ENCODE data around the gene ZSWIM6. TPM values are rescaled to one million over a fixed set of nuclear protein-coding genes. Genes with fewer than 3 reads are reported as not detected.
A peak's percentile ranks its signal among the peaks of the same experiment; 100 is the strongest.

The ZSWIM6 gene
- total RNA-seq, 2 experiments from 2014 or later = 5.5 to 5.7 TPM

- POLR2A ChIA-PET = no interaction called here
- intact Hi-C loops (cut with micrococcal nuclease) = no loop called here
- Mint-ChIP-seq H3K27ac (no peak overlapping the region), H3K4me1 (ENCODE audit: low read depth) (peaks cover 25% of the 10 kb centered on the region), H3K4me3 (no peak overlapping the region), H3K9me3 (no peaks in the 10 kb centered on the region), H3K27me3 (peaks cover 19% of the 10 kb centered on the region), H3K36me3 (no peaks in the 10 kb centered on the region)
- no peak for DNase-seq
- CTCF ChIA-PET = no interaction called here
These were observed 22.9 kb upstream of the ZSWIM6 start for GRCh38 chr5:61309115-61309514.

DNA sequence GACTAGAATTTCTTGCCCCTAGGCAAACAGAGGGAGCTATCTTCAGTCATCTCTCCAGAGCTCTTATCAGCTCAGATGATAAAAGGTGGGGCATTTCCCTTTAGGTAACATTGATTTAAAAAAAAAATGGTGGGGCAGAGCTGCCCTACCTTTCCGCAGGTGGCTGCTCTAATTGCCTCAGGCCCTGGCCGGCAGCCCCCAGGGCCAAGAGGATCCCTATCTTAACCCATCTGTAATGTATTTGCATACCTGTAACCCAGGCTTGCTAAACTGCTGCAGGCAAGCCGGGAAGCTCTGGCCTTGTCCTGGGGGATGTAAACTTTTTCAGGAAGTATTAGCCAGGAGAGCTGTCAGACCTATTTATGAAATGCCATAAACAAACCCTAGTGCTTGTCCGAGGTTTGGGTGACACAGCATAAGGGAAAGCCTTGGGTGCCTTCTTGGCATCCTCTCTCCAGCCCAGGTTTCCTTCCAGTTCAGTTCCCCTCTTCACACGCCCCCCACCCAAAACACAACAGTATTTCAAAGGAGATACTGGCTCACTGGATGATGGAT is 20.9 kb upstream of the ZSWIM6 start:
- Mint-ChIP-seq H3K27ac (no peak overlapping the region), H3K27me3 (peaks cover 16% of the 10 kb centered on the region), H3K9me3 (no peaks in the 10 kb centered on the region), H3K4me1 (ENCODE audit: low read depth) (peaks cover 20% of the 10 kb centered on the region), H3K4me3 (no peak overlapping the region), H3K36me3 (no peaks in the 10 kb centered on the region)
- CTCF ChIA-PET = no interaction called here
- intact Hi-C loops (cut with micrococcal nuclease) = no loop called here
- POLR2A ChIA-PET = no interaction called here
- DNase-seq = no peak

GRCh38 chr5:61311836-61312808 is 19.9 kb upstream of the ZSWIM6 start:
- peaks cover 10% of the 10 kb centered on the region for H3K4me1 Mint-ChIP-seq (ENCODE audit: low read depth)
- intact Hi-C loops (cut with micrococcal nuclease) = no loop called here
- H3K27me3 Mint-ChIP-seq = peaks cover 12% of the 10 kb centered on the region
- H3K9me3 Mint-ChIP-seq = no peaks in the 10 kb centered on the region
- no peak overlapping the region for H3K27ac Mint-ChIP-seq
- POLR2A ChIA-PET = no interaction called here
- H3K4me3 Mint-ChIP-seq = no peak overlapping the region
- CTCF ChIA-PET = no interaction called here
- no peaks in the 10 kb centered on the region for H3K36me3 Mint-ChIP-seq
- no peak for DNase-seq

GRCh38 chr5:61313960-61314681 is 17.9 kb upstream of the ZSWIM6 start:
- no peak overlapping the region for H3K27ac Mint-ChIP-seq
- ChIA-PET CTCF (no interaction called here), POLR2A (no interaction called here)
- intact Hi-C loops (cut with micrococcal nuclease) = no loop called here
- H3K36me3 Mint-ChIP-seq = no peaks in the 10 kb centered on the region
- H3K4me3 Mint-ChIP-seq = no peak overlapping the region
- peaks cover 5% of the 10 kb centered on the region for H3K27me3 Mint-ChIP-seq
- peaks cover 6% of the 10 kb centered on the region for H3K4me1 Mint-ChIP-seq (ENCODE audit: low read depth)
- DNase-seq = peak; percentile 19
- H3K9me3 Mint-ChIP-seq = no peaks in the 10 kb centered on the region

DNA sequence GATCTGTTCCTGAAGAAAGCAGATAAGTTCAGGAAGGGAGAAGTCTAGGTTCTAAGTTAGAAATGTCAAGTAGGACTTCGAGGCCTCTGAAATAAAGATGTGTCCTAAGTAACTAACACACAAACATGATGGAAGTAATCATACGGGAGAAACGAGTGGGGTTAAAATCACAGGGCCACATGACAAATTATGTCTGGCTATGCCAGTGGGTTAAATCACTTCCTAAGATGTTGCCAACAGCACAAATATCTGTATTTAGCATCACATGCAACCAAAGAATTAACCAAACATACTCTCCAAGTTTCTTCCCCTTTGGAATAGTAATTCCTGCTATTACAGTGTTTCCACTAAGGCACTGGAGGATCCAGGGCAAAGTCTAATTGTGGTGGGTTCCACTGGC is 13.7 kb upstream of the ZSWIM6 start:
- DNase-seq = no peak
- intact Hi-C loops (cut with micrococcal nuclease) = no loop called here
- Mint-ChIP-seq H3K36me3 (no peaks in the 10 kb centered on the region), H3K4me1 (ENCODE audit: low read depth) (peaks cover 12% of the 10 kb centered on the region), H3K9me3 (no peaks in the 10 kb centered on the region), H3K27me3 (peaks cover 9% of the 10 kb centered on the region), H3K27ac (no peak overlapping the region), H3K4me3 (no peak overlapping the region)
- CTCF ChIA-PET = no interaction called here
- POLR2A ChIA-PET = interaction anchor here (0.8 kb wide), 1 partner anchor 12 kb away, joined by 4 read pairs; no protein-coding TSS in a partner anchor

- H3K27ac Mint-ChIP-seq = no peak overlapping the region
- H3K27me3 Mint-ChIP-seq = peaks cover 15% of the 10 kb centered on the region
- intact Hi-C loops (cut with micrococcal nuclease) = no loop called here
- ChIA-PET POLR2A (no interaction called here), CTCF (interaction anchor here (1.2 kb wide), 1 partner anchor 12 kb away, joined by 4 read pairs; no protein-coding TSS in a partner anchor)
- DNase-seq = no peak
- no peaks in the 10 kb centered on the region for H3K9me3 Mint-ChIP-seq
- no peak overlapping the region for H3K4me3 Mint-ChIP-seq
- H3K4me1 Mint-ChIP-seq (ENCODE audit: low read depth) = peaks cover 7% of the 10 kb centered on the region
- H3K36me3 Mint-ChIP-seq = no peaks in the 10 kb centered on the region
These were observed 12.5 kb upstream of the ZSWIM6 start for GRCh38 chr5:61319388-61320146.

- POLR2A ChIA-PET = no interaction called here
- intact Hi-C loops (cut with micrococcal nuclease) = no loop called here
- H3K27me3 Mint-ChIP-seq = peaks cover 19% of the 10 kb centered on the region
These were observed 11.2 kb upstream of the ZSWIM6 start for GRCh38 chr5:61320860-61321259.

DNA sequence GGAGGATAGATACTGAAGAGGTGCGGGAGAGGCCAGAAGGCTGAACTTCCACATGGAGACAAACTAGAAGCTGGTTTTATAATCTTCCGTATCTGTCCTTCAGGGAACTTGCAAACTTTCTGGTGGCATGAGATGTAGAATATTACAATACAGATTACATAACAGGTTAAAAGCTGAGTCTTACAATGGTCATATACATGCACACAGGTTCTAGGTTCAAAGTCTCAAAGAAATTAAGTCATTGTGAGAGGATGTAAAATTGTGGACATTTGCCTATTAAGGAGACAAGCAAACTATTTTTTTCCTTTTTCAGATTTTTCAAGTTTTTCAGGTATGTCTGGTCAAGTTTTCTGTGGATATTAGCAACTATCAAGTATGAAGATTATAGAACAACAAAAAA is 10.4 kb upstream of the ZSWIM6 start:
- Mint-ChIP-seq H3K9me3 (no peaks in the 10 kb centered on the region), H3K4me3 (no peak overlapping the region), H3K36me3 (no peaks in the 10 kb centered on the region), H3K4me1 (ENCODE audit: low read depth) (peaks cover 7% of the 10 kb centered on the region), H3K27me3 (peaks cover 19% of the 10 kb centered on the region), H3K27ac (no peak overlapping the region)
- intact Hi-C loops (cut with micrococcal nuclease) = no loop called here
- ChIA-PET CTCF (no interaction called here), POLR2A (no interaction called here)
- no peak for DNase-seq

More at GRCh38 chr5:61320860-61321259, 11.2 kb upstream of the ZSWIM6 start:
- CTCF ChIA-PET = interaction anchor here (1.2 kb wide), 1 partner anchor 11 kb away, joined by 4 read pairs; no protein-coding TSS in a partner anchor
- Mint-ChIP-seq H3K9me3 (no peaks in the 10 kb centered on the region), H3K4me3 (no peak overlapping the region), H3K27ac (no peak overlapping the region), H3K36me3 (no peaks in the 10 kb centered on the region), H3K4me1 (ENCODE audit: low read depth) (peaks cover 7% of the 10 kb centered on the region)
- no peak for DNase-seq

DNA sequence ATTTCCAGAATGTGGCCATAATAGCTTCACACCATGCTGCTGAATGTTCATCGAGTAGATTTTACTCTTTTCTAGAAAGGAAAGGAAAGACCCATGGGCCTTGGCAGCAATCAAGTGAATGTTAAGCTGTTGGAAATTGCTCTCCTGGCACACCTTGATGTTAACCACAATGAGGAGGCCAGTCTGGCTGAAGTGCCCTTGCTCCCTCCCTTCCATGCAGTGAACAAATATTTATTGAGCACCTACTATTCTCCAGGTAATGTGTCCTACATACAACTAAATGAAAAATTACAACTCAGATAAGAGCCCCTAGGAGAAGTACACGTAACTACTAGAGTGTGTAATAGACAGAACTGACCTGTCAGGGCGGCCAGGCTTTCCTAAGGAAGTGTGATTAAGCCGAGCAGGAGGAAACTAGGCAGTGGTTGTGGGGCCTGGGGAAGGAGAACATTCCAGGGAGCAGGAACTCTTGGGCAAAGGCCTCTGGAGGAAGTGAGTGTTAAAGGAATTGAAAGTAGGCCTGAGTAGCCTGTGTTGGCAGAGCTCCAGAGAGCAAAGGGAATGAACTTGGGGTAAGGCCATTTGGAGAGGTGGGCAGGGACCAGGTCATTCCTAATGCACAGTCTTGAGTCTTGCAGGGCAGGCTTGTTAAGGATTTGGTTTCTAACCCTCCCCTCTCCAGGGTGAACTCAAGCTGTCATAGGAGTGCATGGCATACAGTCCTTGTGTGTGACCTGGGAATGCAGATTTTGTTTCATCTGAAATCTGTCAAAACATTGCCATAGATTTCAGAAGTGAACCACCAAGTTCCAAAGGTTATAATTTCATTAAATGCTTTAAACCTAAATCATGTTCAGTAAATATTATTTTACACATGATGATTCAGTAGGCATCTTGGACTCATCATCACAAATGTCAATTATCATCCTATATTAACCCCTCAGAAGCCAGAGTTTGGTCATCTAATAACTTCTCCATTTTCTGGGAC is 9.0 kb upstream of the ZSWIM6 start:
- no peak for DNase-seq
- CTCF ChIA-PET = no interaction called here
- POLR2A ChIA-PET = no interaction called here
- peaks cover 23% of the 10 kb centered on the region for H3K27me3 Mint-ChIP-seq
- no peaks in the 10 kb centered on the region for H3K36me3 Mint-ChIP-seq
- peaks cover 12% of the 10 kb centered on the region for H3K4me1 Mint-ChIP-seq (ENCODE audit: low read depth)
- H3K9me3 Mint-ChIP-seq = no peaks in the 10 kb centered on the region
- H3K4me3 Mint-ChIP-seq = no peak overlapping the region
- no peak overlapping the region for H3K27ac Mint-ChIP-seq
- intact Hi-C loops (cut with micrococcal nuclease) = no loop called here

DNA sequence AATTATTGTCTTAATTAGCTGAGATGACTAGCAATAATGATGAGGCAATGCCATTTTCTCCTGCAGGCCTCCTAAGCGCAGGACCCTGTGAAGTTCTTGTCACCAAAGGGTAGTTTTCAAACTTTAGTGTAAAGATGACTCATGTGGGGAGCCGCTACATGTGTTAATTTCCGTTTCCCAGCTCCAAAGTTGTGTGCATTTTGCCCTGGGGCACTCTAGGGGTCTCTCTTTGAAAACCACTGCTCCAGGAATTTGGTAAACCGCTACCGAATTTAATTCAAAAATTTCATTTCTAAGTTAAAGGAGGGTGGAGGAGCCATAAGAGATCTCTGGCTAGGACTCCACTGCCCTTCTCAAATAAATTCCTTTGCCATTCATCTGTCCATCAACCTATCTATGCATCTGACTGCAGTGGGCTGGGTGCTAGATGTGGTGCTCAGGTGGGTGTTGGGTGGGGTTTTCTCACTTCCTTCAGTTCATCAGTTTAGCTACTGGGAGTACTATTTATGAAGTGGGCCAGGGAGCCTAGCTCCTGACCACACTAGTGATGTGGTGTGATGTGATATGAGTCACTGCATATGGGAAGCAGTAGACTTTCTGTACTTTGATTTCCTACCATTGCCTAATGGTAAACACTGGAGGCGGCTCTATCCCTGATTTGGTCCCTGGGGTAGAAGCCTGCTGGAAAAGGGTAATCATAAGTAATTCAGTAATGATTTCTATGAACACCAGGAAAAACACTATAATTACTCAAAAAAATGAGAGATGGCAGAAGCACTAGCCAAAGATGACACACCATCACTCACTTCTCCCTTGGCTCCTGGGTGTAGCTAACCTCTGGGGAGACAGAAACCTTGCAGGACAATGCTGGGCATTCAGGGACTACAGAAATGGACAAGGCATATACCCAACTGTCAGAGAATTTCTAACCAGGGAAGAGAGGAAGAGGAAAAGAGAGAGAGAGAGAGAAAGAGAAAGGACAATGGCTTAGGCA is 4.0 kb upstream of the ZSWIM6 start:
- CTCF ChIA-PET = no interaction called here
- peaks cover 2% of the 10 kb centered on the region for H3K36me3 Mint-ChIP-seq
- H3K9me3 Mint-ChIP-seq = no peaks in the 10 kb centered on the region
- intact Hi-C loops (cut with micrococcal nuclease) = no loop called here
- peaks cover 29% of the 10 kb centered on the region for H3K4me1 Mint-ChIP-seq (ENCODE audit: low read depth)
- DNase-seq = peak; percentile 43
- no peak overlapping the region for H3K27ac Mint-ChIP-seq
- peaks cover 25% of the 10 kb centered on the region for H3K27me3 Mint-ChIP-seq
- H3K4me3 Mint-ChIP-seq = no peak overlapping the region
- POLR2A ChIA-PET = interaction anchor here (0.5 kb wide), 1 partner anchor 239 kb away, joined by 4 read pairs; no protein-coding TSS in a partner anchor

All from activated CD4-positive, alpha-beta memory T cell treated with anti-CD3 and anti-CD28 coated beads for 36 hours (primary cell).